ENCODE measurements around the gene ECHDC3. TPM values are rescaled to one million over a fixed set of nuclear protein-coding genes. Genes with fewer than 3 reads are reported as not detected.

Gene ECHDC3
- total and polyA plus RNA-seq, 2 of the 4 experiments (the other 2 are of a cell fraction): 4.3 to 5.0 TPM

GRCh38 chr10:11775412-11775811 lies 33.2 kb downstream of the ECHDC3 start:
- H3K56ac ChIP-seq (ENCODE audit: extremely low read depth, insufficient read depth, low read length): no peak overlapping the region
- ATAC-seq (ENCODE audit: low read depth) (no peak), DNase-seq (no peak)
- H2AFZ ChIP-seq (replicated peaks; ENCODE audit: low read length, poor library complexity): no peak overlapping the region
- H3K9me1 ChIP-seq (ENCODE audit: insufficient read depth, low read length): peaks cover 3% of the 10 kb centered on the region
- POLR2A ChIA-PET (ENCODE audit: unreplicated experiment): no interaction called here
- no peak overlapping the region for H3K4ac ChIP-seq (ENCODE audit: low read depth, low read length)
- no peak for TF ChIP-seq ELK1 (IDR thresholded peaks at IDR 0.05; ENCODE audit: borderline replicate concordance, low read depth, low read length)
- no peak for TF ChIP-seq NFE2L2 (IDR thresholded peaks at IDR 0.05; ENCODE audit: low read depth, low read length)
- no peak for TF ChIP-seq MAZ (IDR thresholded peaks at IDR 0.05; ENCODE audit: borderline replicate concordance, low read depth, low read length)
- no peak for TF ChIP-seq CEBPB (IDR thresholded peaks at IDR 0.05; ENCODE audit: low read depth, low read length)
- no peak for TF ChIP-seq RFX5 (IDR thresholded peaks at IDR 0.05; ENCODE audit: low read depth, low read length)
- TF ChIP-seq USF2 (IDR thresholded peaks at IDR 0.05; ENCODE audit: low read depth, low read length): no peak
- no peak overlapping the region for H3K23ac ChIP-seq (ENCODE audit: low read depth, low read length)
- WGBS, 2 experiments (ENCODE audit: extremely low coverage in 2 of 2, insufficient read length in 1 of 2): no CpG with 5 or more reads among the region's 5 CpGs
- no peak overlapping the region for H4K8ac ChIP-seq (ENCODE audit: low read depth in 2 of 2, low read length in 2 of 2)
- no peaks in the 10 kb centered on the region for H3K9me3 ChIP-seq (ENCODE audit: control insufficient read depth, insufficient read depth, low read length)
- H2BK20ac ChIP-seq (ENCODE audit: low read depth, low read length): no peak overlapping the region
- intact Hi-C loops (cut with micrococcal nuclease): no loop called here
- H3K36me3 ChIP-seq (ENCODE audit: control insufficient read depth, insufficient read depth, low read length): no peaks in the 10 kb centered on the region
- dilution Hi-C loops (cut with HindIII; ENCODE audit: low sequenced_read_pairs, unreplicated experiment): no loop called here
- CTCF ChIA-PET: no interaction called here
- H2BK5ac ChIP-seq (ENCODE audit: low read depth, low read length, poor library complexity, severe bottlenecking): no peak overlapping the region
- no peak overlapping the region for H3K4me2 ChIP-seq (ENCODE audit: low read depth, low read length)
- H3K79me1 ChIP-seq (ENCODE audit: low read depth in 1 of 2, low read length in 2 of 2): no peaks in the 10 kb centered on the region
- no peak overlapping the region for H2BK15ac ChIP-seq (ENCODE audit: low read depth, low read length)
- H4K5ac ChIP-seq (ENCODE audit: low read depth, low read length): peak overlapping the region; percentile 44; the same call in 1 of the 2 replicates
- no peak overlapping the region for H3K4me3 ChIP-seq (ENCODE audit: insufficient read depth, low read depth, low read length)
- no TSS peak for BruUV-seq (replicated peaks)
- H3K9ac ChIP-seq (ENCODE audit: low read depth, low read length): no peak overlapping the region
- no peak overlapping the region for H2AK9ac ChIP-seq (replicated peaks; ENCODE audit: low read depth, low read length, poor library complexity)
- in situ Hi-C loops (cut with MboI; ENCODE audit: low sequenced_read_pairs): no loop called here
- H3K27me3 ChIP-seq (ENCODE audit: control insufficient read depth, insufficient read depth, low read length): peaks cover 19% of the 10 kb centered on the region
- H2AK5ac ChIP-seq (ENCODE audit: low read depth, low read length): no peak overlapping the region
- no peak overlapping the region for H2BK120ac ChIP-seq (ENCODE audit: low read depth, low read length)
- no peak overlapping the region for H4K91ac ChIP-seq (ENCODE audit: insufficient read depth, low read depth, low read length)
- H3K4me1 ChIP-seq (ENCODE audit: control insufficient read depth, insufficient read depth, low read length): no peaks in the 10 kb centered on the region; the same call in 1 of the 2 replicates
- H3K14ac ChIP-seq (replicated peaks; ENCODE audit: low read depth, low read length): no peak overlapping the region
- no peak overlapping the region for H3K27ac ChIP-seq (ENCODE audit: insufficient read depth, low read length)
- peak overlapping the region; percentile 68; the same call in 1 of the 2 replicates for H3K18ac ChIP-seq (ENCODE audit: low read depth, low read length)
- H4K20me1 ChIP-seq (ENCODE audit: insufficient read depth, low read length): no peaks in the 10 kb centered on the region

Data from IMR-90 (cell line).